IMR-90 (cell line): ENCODE data around the gene HRAS.

Experiments
- FOS ChIP-seq: fragments of 150-350 bp; IDR thresholded peaks from 2 replicates; pipeline ENCODE4 v1.6.1; 2016; ENCODE audit warnings: low read depth, low read length
- MAFK ChIP-seq: IDR thresholded peaks from 2 replicates; pipeline ENCODE4 v1.6.1; 2012; ENCODE audit warnings: low read depth, low read length, improper control_type of control experiment
- MAZ ChIP-seq: IDR thresholded peaks from 2 replicates; pipeline ENCODE4 v1.6.1; 2012; ENCODE audit warnings: low read depth, mild to moderate bottlenecking, low read length, improper control_type of control experiment, moderate library complexity, borderline replicate concordance
- RCOR1 ChIP-seq: IDR thresholded peaks from 2 replicates; pipeline ENCODE4 v1.6.1; 2012; ENCODE audit warnings: mild to moderate bottlenecking, low read length, improper control_type of control experiment; ENCODE audit not compliant: insufficient replicate concordance
- SMC3 ChIP-seq: fragments of 150-350 bp; IDR thresholded peaks from 2 replicates; pipeline ENCODE4 v1.6.1; 2016; ENCODE audit warnings: low read depth, mild to moderate bottlenecking, antibody characterized with exemption, low read length, moderate library complexity
- TF ChIP-seq, protein P1 (sequence below): conservative IDR thresholded peaks from 2 replicates; pipeline ENCODE4 v1.5.1; 2012; ENCODE audit warnings: mild to moderate bottlenecking, low read depth, low read length, improper control_type of control experiment
- TF ChIP-seq, protein P2 (sequence below): fragments of 150-350 bp; IDR thresholded peaks from 2 replicates; pipeline ENCODE4 v1.6.1; 2017; ENCODE audit warnings: mild to moderate bottlenecking, antibody characterized with exemption, low read length, low read depth

DNA sequence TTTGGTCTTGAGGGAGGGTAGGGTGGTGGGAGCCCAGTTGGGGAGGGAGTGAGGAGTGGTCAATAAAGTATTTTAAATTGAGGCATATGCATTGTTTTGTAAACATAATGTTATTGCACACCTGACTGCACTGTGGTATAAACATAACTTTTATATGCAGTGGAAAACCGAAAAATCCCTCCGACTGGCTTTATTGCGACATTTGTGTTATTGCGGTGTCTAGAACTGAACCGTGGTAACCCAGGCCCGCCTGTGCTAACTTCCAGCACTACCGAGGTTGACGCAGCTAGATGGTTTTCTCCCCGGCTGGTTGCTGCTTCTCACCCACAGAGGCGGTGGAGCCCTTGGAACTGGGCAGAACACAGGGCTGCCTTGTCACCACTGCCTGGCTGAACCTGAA, 20.8 kb downstream of the HRAS start:
- TF ChIP-seq RCOR1 = no peak
- no peak for TF ChIP-seq MAFK
- no peak for TF ChIP-seq MAZ
- TF ChIP-seq, protein P1, sequence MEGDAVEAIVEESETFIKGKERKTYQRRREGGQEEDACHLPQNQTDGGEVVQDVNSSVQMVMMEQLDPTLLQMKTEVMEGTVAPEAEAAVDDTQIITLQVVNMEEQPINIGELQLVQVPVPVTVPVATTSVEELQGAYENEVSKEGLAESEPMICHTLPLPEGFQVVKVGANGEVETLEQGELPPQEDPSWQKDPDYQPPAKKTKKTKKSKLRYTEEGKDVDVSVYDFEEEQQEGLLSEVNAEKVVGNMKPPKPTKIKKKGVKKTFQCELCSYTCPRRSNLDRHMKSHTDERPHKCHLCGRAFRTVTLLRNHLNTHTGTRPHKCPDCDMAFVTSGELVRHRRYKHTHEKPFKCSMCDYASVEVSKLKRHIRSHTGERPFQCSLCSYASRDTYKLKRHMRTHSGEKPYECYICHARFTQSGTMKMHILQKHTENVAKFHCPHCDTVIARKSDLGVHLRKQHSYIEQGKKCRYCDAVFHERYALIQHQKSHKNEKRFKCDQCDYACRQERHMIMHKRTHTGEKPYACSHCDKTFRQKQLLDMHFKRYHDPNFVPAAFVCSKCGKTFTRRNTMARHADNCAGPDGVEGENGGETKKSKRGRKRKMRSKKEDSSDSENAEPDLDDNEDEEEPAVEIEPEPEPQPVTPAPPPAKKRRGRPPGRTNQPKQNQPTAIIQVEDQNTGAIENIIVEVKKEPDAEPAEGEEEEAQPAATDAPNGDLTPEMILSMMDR = no peak
- TF ChIP-seq, protein P2, sequence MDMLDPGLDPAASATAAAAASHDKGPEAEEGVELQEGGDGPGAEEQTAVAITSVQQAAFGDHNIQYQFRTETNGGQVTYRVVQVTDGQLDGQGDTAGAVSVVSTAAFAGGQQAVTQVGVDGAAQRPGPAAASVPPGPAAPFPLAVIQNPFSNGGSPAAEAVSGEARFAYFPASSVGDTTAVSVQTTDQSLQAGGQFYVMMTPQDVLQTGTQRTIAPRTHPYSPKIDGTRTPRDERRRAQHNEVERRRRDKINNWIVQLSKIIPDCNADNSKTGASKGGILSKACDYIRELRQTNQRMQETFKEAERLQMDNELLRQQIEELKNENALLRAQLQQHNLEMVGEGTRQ = no peak
- no peak for TF ChIP-seq SMC3
- TF ChIP-seq FOS = no peak
